ENCODE measurements around the gene METTL3. TPM values are rescaled to one million over a fixed set of nuclear protein-coding genes. Genes with fewer than 3 reads are reported as not detected.

The METTL3 gene
- total and polyA plus RNA-seq, 2 experiments from 2014 or later, result 28.6 to 44.5 TPM

DNA sequence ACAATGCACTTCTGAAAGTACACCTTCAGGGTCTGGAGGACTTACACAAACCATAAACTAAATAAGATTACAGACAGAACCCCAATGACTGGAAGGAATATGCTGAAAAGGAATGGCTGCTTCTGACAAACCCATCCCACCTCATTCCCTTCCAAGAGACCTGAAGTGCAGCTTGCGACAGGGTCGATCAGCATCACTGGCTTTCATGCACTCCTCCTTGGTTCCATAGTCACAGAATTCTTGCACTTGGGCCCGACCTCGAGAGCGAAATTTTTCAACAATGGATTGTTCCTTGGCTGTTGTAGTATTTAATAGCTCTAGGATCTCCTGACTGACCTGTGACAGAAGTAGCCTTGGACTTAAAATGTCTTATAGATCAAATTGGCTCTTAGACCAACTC, 9.6 kb downstream of the METTL3 start:
- H3K9ac ChIP-seq, result no peak overlapping the region
- TF ChIP-seq EZH2phosphoT487 (IDR thresholded peaks at IDR 0.05; ENCODE audit: insufficient read depth, low read depth) (no peak), EZH2 (IDR thresholded peaks at IDR 0.05; ENCODE audit: insufficient read depth, poor library complexity, severe bottlenecking) (no peak)
- peaks cover 8% of the 10 kb centered on the region for H3K4me1 ChIP-seq (ENCODE audit: insufficient read depth)
- no peaks in the 10 kb centered on the region for H3K9me2 ChIP-seq (ENCODE audit: insufficient read depth)
- peaks cover 24% of the 10 kb centered on the region for H3F3A ChIP-seq (ENCODE audit: insufficient read depth)
- no peaks in the 10 kb centered on the region for H4K20me1 ChIP-seq (ENCODE audit: insufficient read depth)
- H2AFZ ChIP-seq, result no peak overlapping the region
- H3K36me3 ChIP-seq (ENCODE audit: low read depth), result peaks cover 38% of the 10 kb centered on the region
- H3K27ac ChIP-seq, result no peak overlapping the region
- H3K9me3 ChIP-seq (ENCODE audit: low read depth), result no peaks in the 10 kb centered on the region
- 97 to 100% methylated on average over 5 of the region's 5 CpGs for WGBS, 2 experiments (ENCODE audit: low coverage in 1 of 2, low lambda C conversion rate in 2 of 2, missing lambda C conversion rate in 2 of 2)
- H3K4me2 ChIP-seq (ENCODE audit: unreplicated experiment), result no peak overlapping the region
- no peak overlapping the region for H3K4me3 ChIP-seq
- no peak for DNase-seq
- peaks cover 38% of the 10 kb centered on the region for H3K79me2 ChIP-seq (ENCODE audit: insufficient read depth)
- in situ Hi-C loops (cut with MboI), result no loop called here
- H3K27me3 ChIP-seq (replicated peaks; ENCODE audit: insufficient read depth), result no peaks in the 10 kb centered on the region

DNA sequence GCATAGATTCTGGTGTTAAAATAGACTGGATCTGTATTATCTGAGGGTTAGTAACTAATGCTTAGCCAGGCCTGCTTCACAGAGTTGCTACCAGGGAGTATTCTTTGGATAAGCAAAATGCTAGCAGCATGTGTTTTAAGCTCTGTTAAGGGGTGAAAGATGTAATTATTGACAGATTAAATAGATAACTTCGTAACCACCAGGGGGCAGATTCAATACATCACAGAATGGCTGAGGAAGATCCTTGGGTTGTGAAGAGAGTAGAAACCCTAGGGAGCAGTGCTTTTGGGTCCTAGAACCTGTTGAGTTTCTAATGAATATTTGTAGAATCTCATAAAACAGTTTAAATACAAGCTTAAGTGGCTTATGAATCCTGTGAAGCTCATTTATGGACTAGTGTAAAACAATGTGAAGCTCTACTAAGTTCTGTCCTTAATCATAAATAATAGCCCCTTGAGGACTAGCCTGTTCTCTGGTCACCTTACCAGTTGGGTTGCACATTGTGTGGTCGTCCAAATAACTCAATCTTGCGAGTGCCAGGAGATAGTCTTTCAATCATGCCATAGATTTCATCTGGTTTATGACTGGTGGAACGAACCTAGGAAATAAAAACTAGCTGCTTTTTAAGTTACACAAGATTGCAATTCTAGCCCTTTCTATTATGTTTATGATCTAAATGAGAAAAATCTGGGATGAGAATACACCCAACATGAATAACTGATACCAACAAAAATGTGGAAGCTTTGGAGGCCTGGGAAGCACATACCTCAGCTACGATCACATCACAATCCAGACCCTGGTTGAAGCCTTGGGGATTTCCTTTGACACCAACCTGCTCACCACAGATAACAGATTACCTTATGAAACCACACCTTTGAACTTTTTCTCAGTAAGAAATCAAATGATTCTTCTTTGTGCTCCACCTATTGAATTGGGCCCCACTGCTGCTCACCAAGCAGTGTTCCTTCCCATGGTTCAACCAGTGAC, 12.3 kb downstream of the METTL3 start:
- DNase-seq, result peak; percentile 80
- in situ Hi-C loops (cut with MboI), result no loop called here
- 62 to 67% methylated on average over 5 of the region's 5 CpGs for WGBS, 2 experiments (ENCODE audit: low coverage in 1 of 2, low lambda C conversion rate in 2 of 2, missing lambda C conversion rate in 2 of 2)

DNA sequence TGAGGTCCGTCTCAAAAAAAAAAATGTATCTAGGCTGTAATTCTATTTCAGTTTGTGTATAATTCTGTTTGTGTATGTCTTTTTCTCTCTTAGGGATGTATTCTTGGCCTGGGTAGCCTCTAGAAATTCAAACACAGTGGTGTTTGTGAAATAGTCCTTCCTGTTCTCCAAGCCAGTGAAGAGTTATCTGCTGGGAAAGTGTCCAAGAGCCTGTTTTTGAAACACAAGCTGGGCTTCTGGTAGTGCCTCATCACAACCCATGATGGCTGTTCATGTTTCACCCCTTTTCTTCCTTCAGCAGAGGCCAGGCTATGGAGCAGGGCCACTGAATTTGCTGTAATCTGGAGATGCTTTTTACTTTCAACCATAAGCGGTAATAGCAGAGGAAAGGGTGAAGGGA, 14.7 kb downstream of the METTL3 start:
- Histone ChIP-seq H3K36me3 (ENCODE audit: low read depth) (peaks cover 49% of the 10 kb centered on the region), H3K4me1 (ENCODE audit: insufficient read depth) (peaks cover 16% of the 10 kb centered on the region), H3K9me2 (ENCODE audit: insufficient read depth) (no peaks in the 10 kb centered on the region), H3K4me3 (no peak overlapping the region), H4K20me1 (ENCODE audit: insufficient read depth) (no peaks in the 10 kb centered on the region), H2AFZ (no peak overlapping the region), H3K9me3 (ENCODE audit: low read depth) (no peaks in the 10 kb centered on the region), H3F3A (ENCODE audit: insufficient read depth) (peaks cover 37% of the 10 kb centered on the region), H3K4me2 (ENCODE audit: unreplicated experiment) (no peak overlapping the region), H3K9ac (no peak overlapping the region), H3K27me3 (replicated peaks; ENCODE audit: insufficient read depth) (no peaks in the 10 kb centered on the region), H3K27ac (no peak overlapping the region), H3K79me2 (ENCODE audit: insufficient read depth) (no peaks in the 10 kb centered on the region)
- TF ChIP-seq EZH2phosphoT487 (IDR thresholded peaks at IDR 0.05; ENCODE audit: insufficient read depth, low read depth), result no peak
- TF ChIP-seq EZH2 (IDR thresholded peaks at IDR 0.05; ENCODE audit: insufficient read depth, poor library complexity, severe bottlenecking), result no peak
- no peak for DNase-seq
- in situ Hi-C loops (cut with MboI), result no loop called here
- 89 to 96% methylated on average over 2 of the region's 2 CpGs for WGBS, 2 experiments (ENCODE audit: low coverage in 1 of 2, low lambda C conversion rate in 2 of 2, missing lambda C conversion rate in 2 of 2)

More for the DNA sequence above, 12.3 kb downstream of the METTL3 start:
- H3K4me1 ChIP-seq (ENCODE audit: insufficient read depth), result peaks cover 16% of the 10 kb centered on the region
- H4K20me1 ChIP-seq (ENCODE audit: insufficient read depth), result no peaks in the 10 kb centered on the region
- peak overlapping the region; percentile 12; the same call in 1 of the 2 replicates for H3K27ac ChIP-seq
- no peaks in the 10 kb centered on the region for H3K9me2 ChIP-seq (ENCODE audit: insufficient read depth)
- H3K9ac ChIP-seq, result no peak overlapping the region
- H2AFZ ChIP-seq, result no peak overlapping the region
- no peak overlapping the region for H3K4me3 ChIP-seq
- H3K36me3 ChIP-seq (ENCODE audit: low read depth), result peaks cover 47% of the 10 kb centered on the region
- H3F3A ChIP-seq (ENCODE audit: insufficient read depth), result peaks cover 40% of the 10 kb centered on the region
- TF ChIP-seq EZH2phosphoT487 (IDR thresholded peaks at IDR 0.05; ENCODE audit: insufficient read depth, low read depth) (no peak), EZH2 (IDR thresholded peaks at IDR 0.05; ENCODE audit: insufficient read depth, poor library complexity, severe bottlenecking) (no peak)
- no peaks in the 10 kb centered on the region for H3K9me3 ChIP-seq (ENCODE audit: low read depth)
- H3K79me2 ChIP-seq (ENCODE audit: insufficient read depth), result 0 out of 2 replicates have a peak, but pooled peaks cover 11% of the 10 kb centered on the region
- no peaks in the 10 kb centered on the region for H3K27me3 ChIP-seq (replicated peaks; ENCODE audit: insufficient read depth)
- no peak overlapping the region for H3K4me2 ChIP-seq (ENCODE audit: unreplicated experiment)

DNA sequence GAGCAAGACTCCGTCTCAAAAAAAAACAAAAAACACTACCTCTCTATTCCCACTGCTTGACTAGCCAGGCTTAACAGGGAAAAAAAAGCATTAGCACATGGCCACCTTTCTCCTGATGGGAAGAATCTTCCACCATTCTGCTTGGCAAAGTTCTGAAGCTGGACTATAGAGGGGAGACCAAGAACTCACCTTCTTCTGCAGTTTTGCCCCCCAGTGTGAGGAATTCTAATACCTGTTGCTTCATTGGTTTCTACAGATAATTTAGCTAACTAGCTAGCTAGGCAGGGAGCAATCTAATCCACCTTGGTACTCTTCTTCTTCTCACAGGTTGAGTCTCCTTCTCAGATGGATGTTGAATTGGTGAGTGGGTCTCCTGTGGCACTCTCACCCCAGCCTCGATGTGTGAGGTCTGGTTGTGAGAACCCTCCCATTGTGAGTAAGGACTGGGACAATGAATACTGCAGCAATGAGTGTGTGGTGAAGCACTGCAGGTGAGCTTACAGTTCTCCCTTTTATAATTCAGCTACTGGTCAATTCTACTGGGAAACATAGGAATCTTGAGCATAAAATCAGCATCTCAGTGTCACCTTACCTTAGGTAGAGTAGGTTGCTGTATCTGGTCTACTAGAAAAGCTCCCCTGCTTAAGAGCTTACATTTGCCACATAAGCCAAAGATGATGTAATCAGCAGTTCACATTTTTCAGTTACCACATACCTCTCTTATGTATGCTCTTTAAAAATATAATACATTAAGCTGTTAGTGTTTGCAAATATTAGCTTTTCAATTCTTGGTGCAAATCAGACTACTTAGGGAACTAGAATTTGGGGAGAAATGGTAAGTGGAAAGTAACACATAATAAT, 16.0 kb downstream of the METTL3 start:
- Histone ChIP-seq H3K27me3 (replicated peaks; ENCODE audit: insufficient read depth) (no peaks in the 10 kb centered on the region), H3K27ac (peak overlapping the region; percentile 53), H3K36me3 (ENCODE audit: low read depth) (peaks cover 55% of the 10 kb centered on the region), H3K4me1 (ENCODE audit: insufficient read depth) (peaks cover 16% of the 10 kb centered on the region), H3K9me3 (ENCODE audit: low read depth) (no peaks in the 10 kb centered on the region), H4K20me1 (ENCODE audit: insufficient read depth) (no peaks in the 10 kb centered on the region), H3K79me2 (ENCODE audit: insufficient read depth) (no peaks in the 10 kb centered on the region), H3K4me3 (no peak overlapping the region), H3K4me2 (ENCODE audit: unreplicated experiment) (no peak overlapping the region), H3K9me2 (ENCODE audit: insufficient read depth) (no peaks in the 10 kb centered on the region), H3F3A (ENCODE audit: insufficient read depth) (peaks cover 35% of the 10 kb centered on the region), H3K9ac (peak overlapping the region; percentile 18; the same call in 1 of the 2 replicates), H2AFZ (no peak overlapping the region)
- in situ Hi-C loops (cut with MboI), result no loop called here
- TF ChIP-seq EZH2 (IDR thresholded peaks at IDR 0.05; ENCODE audit: insufficient read depth, poor library complexity, severe bottlenecking), result no peak
- TF ChIP-seq EZH2phosphoT487 (IDR thresholded peaks at IDR 0.05; ENCODE audit: insufficient read depth, low read depth), result no peak
- WGBS, 2 experiments (ENCODE audit: low coverage in 1 of 2, low lambda C conversion rate in 2 of 2, missing lambda C conversion rate in 2 of 2), result 77 to 84% methylated on average over 2 of the region's 2 CpGs
- DNase-seq, result peak; percentile 49
